Adrenal gland (tissue), 5 donors: ENCODE data around the gene INO80D.

Experiments used
- POLR2A ChIP-seq, 2 donors: fragments of 450-650 bp; IDR thresholded peaks; one replicate each; pipeline ENCODE4 v1.6.1; 2017; ENCODE audit warnings: antibody characterized with exemption in 2 of 2, mild to moderate bottlenecking in 2 of 2, moderate library complexity in 1 of 2
- TF ChIP-seq, protein P1 (sequence below), 6 experiments: fragments of 450-650 bp in 4 of 6; fragments of 200-600 bp in 2 of 6; sonication (generic) in 1 of 6; IDR thresholded peaks; 1 replicate in 5 of 6; 2 replicates in 1 of 6; pipeline versions ENCODE4 v1.5.1 to v1.8.0; 2016 to 2021; ENCODE audit warnings: antibody characterized with exemption in 6 of 6, mild to moderate bottlenecking in 2 of 6, moderate library complexity in 1 of 6
- donor health status: DM: no; HTN: no; CAD: no.

DNA sequence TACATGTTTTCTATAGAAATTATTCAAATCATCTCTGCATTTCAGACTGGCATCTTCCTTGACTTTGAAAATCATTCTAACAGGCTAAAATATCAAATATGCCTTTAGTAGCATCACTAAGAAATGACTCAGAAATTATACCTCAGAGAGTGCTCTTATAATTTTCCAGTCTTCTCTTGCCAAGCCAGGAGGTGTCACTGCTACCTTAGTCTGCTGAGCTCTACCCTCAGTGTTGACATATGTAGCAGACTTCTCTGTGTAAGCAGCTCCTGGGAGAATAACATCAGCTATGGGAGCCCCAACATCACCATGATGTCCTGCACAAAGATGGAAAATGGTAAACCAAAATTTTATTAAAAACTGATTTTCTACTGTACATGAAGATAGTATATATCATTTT lies 41.7 kb upstream of the INO80D start:
- TF ChIP-seq, protein P1, sequence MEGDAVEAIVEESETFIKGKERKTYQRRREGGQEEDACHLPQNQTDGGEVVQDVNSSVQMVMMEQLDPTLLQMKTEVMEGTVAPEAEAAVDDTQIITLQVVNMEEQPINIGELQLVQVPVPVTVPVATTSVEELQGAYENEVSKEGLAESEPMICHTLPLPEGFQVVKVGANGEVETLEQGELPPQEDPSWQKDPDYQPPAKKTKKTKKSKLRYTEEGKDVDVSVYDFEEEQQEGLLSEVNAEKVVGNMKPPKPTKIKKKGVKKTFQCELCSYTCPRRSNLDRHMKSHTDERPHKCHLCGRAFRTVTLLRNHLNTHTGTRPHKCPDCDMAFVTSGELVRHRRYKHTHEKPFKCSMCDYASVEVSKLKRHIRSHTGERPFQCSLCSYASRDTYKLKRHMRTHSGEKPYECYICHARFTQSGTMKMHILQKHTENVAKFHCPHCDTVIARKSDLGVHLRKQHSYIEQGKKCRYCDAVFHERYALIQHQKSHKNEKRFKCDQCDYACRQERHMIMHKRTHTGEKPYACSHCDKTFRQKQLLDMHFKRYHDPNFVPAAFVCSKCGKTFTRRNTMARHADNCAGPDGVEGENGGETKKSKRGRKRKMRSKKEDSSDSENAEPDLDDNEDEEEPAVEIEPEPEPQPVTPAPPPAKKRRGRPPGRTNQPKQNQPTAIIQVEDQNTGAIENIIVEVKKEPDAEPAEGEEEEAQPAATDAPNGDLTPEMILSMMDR (IDR thresholded peaks at IDR 0.05), result no peak
- no peak for TF ChIP-seq POLR2A (IDR thresholded peaks at IDR 0.05)
